Thoracic aorta (tissue), 2 donors: ENCODE results near the gene CNOT4. TPM values are rescaled to one million over a fixed set of nuclear protein-coding genes. Genes with fewer than 3 reads are reported as not detected.

Experiments
- ATAC-seq: fragments of 150-250 bp; one replicate; pipeline ENCODE4 v1.8.0; 2017; ENCODE audit warnings: low read depth; ENCODE audit not compliant: insufficient number of reproducible peaks, low FRiP score
- DNase-seq: peaks from one replicate; pipeline ENCODE4 v3.0.0-alpha.2; 2020; ENCODE audit warnings: low spot score
- H3K27ac ChIP-seq, 2 donors: fragments of 200-600 bp; sonication (generic); 1 replicate in 1 of 2; 2 replicates in 1 of 2; pipeline ENCODE4 v1.5.1; 2016; ENCODE audit warnings: mild to moderate bottlenecking in 2 of 2, moderate library complexity in 2 of 2
- H3K27me3 ChIP-seq: fragments of 200-600 bp; sonication (generic); replicated peaks from 2 replicates; pipeline ENCODE4 v1.6.0; 2016; ENCODE audit warnings: mild to moderate bottlenecking; ENCODE audit not compliant: insufficient read depth
- H3K36me3 ChIP-seq: fragments of 200-600 bp; sonication (generic); one replicate; pipeline ENCODE4 v1.5.1; 2016
- H3K4me1 ChIP-seq, 2 donors: fragments of 200-600 bp; sonication (generic); 1 replicate in 1 of 2; 2 replicates in 1 of 2; pipeline versions ENCODE4 v1.5.1 to v1.6.0; 2016; ENCODE audit warnings: low read depth in 2 of 2, mild to moderate bottlenecking in 1 of 2; ENCODE audit not compliant: control insufficient read depth in 1 of 2
- H3K4me3 ChIP-seq: fragments of 200-600 bp; sonication (generic); 2 replicates; pipeline ENCODE4 v1.5.1; 2016; ENCODE audit warnings: mild to moderate bottlenecking
- H3K9me3 ChIP-seq: fragments of 200-600 bp; sonication (generic); 2 replicates; pipeline ENCODE4 v1.5.1; 2016
- CTCF ChIP-seq: fragments of 200-600 bp; sonication (generic); IDR thresholded peaks from one replicate; pipeline ENCODE4 v1.5.1; 2019; ENCODE audit warnings: antibody characterized with exemption
- total RNA-seq, 2 donors: library from RNA; depleted of rRNA; stranded (reverse); fragments of >200 nt; gene quantifications; one replicate each; pipeline versions ENCODE4 v1.1.0 to v1.2.3, GENCODE V29; 2016

CNOT4 gene
- total RNA-seq, 2 donors from 2014 or later: 19.5 to 22.4 TPM

GRCh38 chr7:135368416-135369186 is 141.3 kb downstream of the CNOT4 start:
- Histone ChIP-seq H3K27ac (no peak overlapping the region), H3K9me3 (no peaks in the 10 kb centered on the region), H3K4me3 (no peak overlapping the region), H3K4me1 (no peaks in the 10 kb centered on the region), H3K36me3 (no peaks in the 10 kb centered on the region), H3K27me3 (no peaks in the 10 kb centered on the region)
- ATAC-seq (no peak), DNase-seq (no peak)
- no peak for TF ChIP-seq CTCF

GRCh38 chr7:135366843-135367508 is 142.9 kb downstream of the CNOT4 start:
- no peak overlapping the region for H3K27ac ChIP-seq
- ATAC-seq (no peak), DNase-seq (no peak)
- no peaks in the 10 kb centered on the region for H3K27me3 ChIP-seq
- no peaks in the 10 kb centered on the region for H3K4me1 ChIP-seq
- no peak overlapping the region for H3K4me3 ChIP-seq
- H3K36me3 ChIP-seq: peaks cover 6% of the 10 kb centered on the region
- TF ChIP-seq CTCF: no peak
- no peaks in the 10 kb centered on the region for H3K9me3 ChIP-seq

GRCh38 chr7:135365721-135366120 is 144.2 kb downstream of the CNOT4 start:
- H3K27ac ChIP-seq: no peak overlapping the region
- no peak for TF ChIP-seq CTCF
- H3K4me1 ChIP-seq: no peaks in the 10 kb centered on the region
- no peak overlapping the region for H3K4me3 ChIP-seq
- peaks cover 6% of the 10 kb centered on the region for H3K36me3 ChIP-seq
- no peaks in the 10 kb centered on the region for H3K27me3 ChIP-seq
- ATAC-seq: no peak
- H3K9me3 ChIP-seq: no peaks in the 10 kb centered on the region
- no peak for DNase-seq

GRCh38 chr7:135364206-135364605 is 145.7 kb downstream of the CNOT4 start:
- Histone ChIP-seq H3K36me3 (peaks cover 6% of the 10 kb centered on the region), H3K27ac (no peak overlapping the region), H3K4me3 (no peak overlapping the region), H3K27me3 (no peaks in the 10 kb centered on the region), H3K4me1 (no peaks in the 10 kb centered on the region), H3K9me3 (no peaks in the 10 kb centered on the region)
- ATAC-seq: no peak
- no peak for DNase-seq
- TF ChIP-seq CTCF: no peak

GRCh38 chr7:135362871-135363270 is 147.0 kb downstream of the CNOT4 start:
- ATAC-seq (no peak), DNase-seq (no peak)
- Histone ChIP-seq H3K27ac (no peak overlapping the region), H3K36me3 (peaks cover 6% of the 10 kb centered on the region), H3K4me3 (no peak overlapping the region), H3K9me3 (no peaks in the 10 kb centered on the region), H3K27me3 (no peaks in the 10 kb centered on the region), H3K4me1 (no peaks in the 10 kb centered on the region)
- TF ChIP-seq CTCF: no peak
